Astrocyte of the cerebellum (primary cell): ENCODE measurements around the gene JARID2.

ENCODE experiments used
- DNase-seq: peaks from one replicate; pipeline ENCODE4 v3.0.0-alpha.2; 2011; ENCODE audit warnings: low read depth
- H3K4me3 ChIP-seq: 2 replicates; pipeline ENCODE4 v1.5.1; 2011; ENCODE audit warnings: mild to moderate bottlenecking, low read depth, low read length, moderate library complexity
- CTCF ChIP-seq: IDR thresholded peaks from 2 replicates; pipeline ENCODE4 v1.5.1; 2012; ENCODE audit warnings: low read length, low read depth, moderate library complexity, mild to moderate bottlenecking; ENCODE audit errors: missing control alignments
- in situ Hi-C: cut with HindIII; loops from 2 replicates; pipeline ENCODE4 v1.10.0; 2017; ENCODE audit warnings: low sequenced_read_pairs

Gene JARID2

GRCh38 chr6:15456422-15456821 lies 210.6 kb downstream of the JARID2 start:
- no peak for TF ChIP-seq CTCF
- in situ Hi-C loops: loop anchor here (5.0 kb wide), 1 partner anchor 86 kb away; no protein-coding TSS in a partner anchor
- no peak for DNase-seq
- H3K4me3 ChIP-seq: no peak overlapping the region

GRCh38 chr6:15457121-15457650 lies 211.3 kb downstream of the JARID2 start:
- in situ Hi-C loops: loop anchor here (5.0 kb wide), 1 partner anchor 85 kb away; no protein-coding TSS in a partner anchor
- H3K4me3 ChIP-seq: no peak overlapping the region
- DNase-seq: no peak
- no peak for TF ChIP-seq CTCF

GRCh38 chr6:15458021-15458459 lies 212.2 kb downstream of the JARID2 start:
- no peak overlapping the region for H3K4me3 ChIP-seq
- no peak for DNase-seq
- TF ChIP-seq CTCF: no peak
- in situ Hi-C loops: loop anchor here (5.0 kb wide), 1 partner anchor 84 kb away; no protein-coding TSS in a partner anchor

GRCh38 chr6:15460110-15460727 lies 214.3 kb downstream of the JARID2 start:
- DNase-seq: no peak
- no peak for TF ChIP-seq CTCF
- no peak overlapping the region for H3K4me3 ChIP-seq
- in situ Hi-C loops: no loop called here

- in situ Hi-C loops: no loop called here
- H3K4me3 ChIP-seq: no peak overlapping the region
- no peak for DNase-seq
- TF ChIP-seq CTCF: no peak
Observed at GRCh38 chr6:15461127-15461944, 215.5 kb downstream of the JARID2 start.

- TF ChIP-seq CTCF: no peak
- H3K4me3 ChIP-seq: no peak overlapping the region
- in situ Hi-C loops: no loop called here
- no peak for DNase-seq
Observed at GRCh38 chr6:15462256-15462655, 216.4 kb downstream of the JARID2 start.
